Urinary bladder (tissue), 2 donors: Measurements from ENCODE around the gene BTBD17. TPM values are rescaled to one million over a fixed set of nuclear protein-coding genes. Genes with fewer than 3 reads are reported as not detected.

Source experiments
- polyA plus RNA-seq: library from polyadenylated mRNA; stranded (reverse); fragments of 200-250 nt; gene quantifications from one replicate; pipeline ENCODE4 v1.2.3, GENCODE V29; 2013
- total RNA-seq: library from RNA; depleted of rRNA; stranded (reverse); fragments of >200 nt; gene quantifications from one replicate; pipeline ENCODE4 v1.2.3, GENCODE V29; 2014
- donor health status: healthy.

BTBD17 gene
- total and polyA plus RNA-seq, 2 donors, result not detected

Other genes with a start within 250 kb of the BTBD17 start
- 1,536 TPM for gene RPL38, start 158.2 kb downstream of the BTBD17 start, total RNA-seq
- 1,535 TPM for gene RPL38, start 158.2 kb downstream of the BTBD17 start, polyA plus RNA-seq
- 20.1 TPM for gene TTYH2, start 148.3 kb downstream of the BTBD17 start, total RNA-seq
- gene TTYH2, start 148.3 kb downstream of the BTBD17 start, polyA plus RNA-seq, result 8.3 TPM
- not detected for gene DNAI2, start 87.6 kb downstream of the BTBD17 start, total RNA-seq
- gene DNAI2, start 87.6 kb downstream of the BTBD17 start, polyA plus RNA-seq, result 0.05 TPM
- gene KIF19, start 35.6 kb downstream of the BTBD17 start, total RNA-seq, result 0.32 TPM
- gene KIF19, start 35.6 kb downstream of the BTBD17 start, polyA plus RNA-seq, result 1.4 TPM
- gene GPR142, start 5.6 kb upstream of the BTBD17 start, total RNA-seq, result not detected
- gene GPR142, start 5.6 kb upstream of the BTBD17 start, polyA plus RNA-seq, result 0.23 TPM
- gene GPRC5C, start 70.2 kb upstream of the BTBD17 start, total RNA-seq, result 27.0 TPM
- gene GPRC5C, start 70.2 kb upstream of the BTBD17 start, polyA plus RNA-seq, result 40.6 TPM
- 2.7 TPM for gene CD300A, start 104.8 kb upstream of the BTBD17 start, total RNA-seq
- gene CD300A, start 104.8 kb upstream of the BTBD17 start, polyA plus RNA-seq, result 5.2 TPM
- not detected for gene CD300LB, start 169.6 kb upstream of the BTBD17 start, total RNA-seq
- gene CD300LB, start 169.6 kb upstream of the BTBD17 start, polyA plus RNA-seq, result 0.46 TPM
- 0.69 TPM for gene CD300C, start 184.2 kb upstream of the BTBD17 start, total RNA-seq
- gene CD300C, start 184.2 kb upstream of the BTBD17 start, polyA plus RNA-seq, result 2.3 TPM
- not detected for gene CD300H, start 205.6 kb upstream of the BTBD17 start, total RNA-seq
- gene CD300H, start 205.6 kb upstream of the BTBD17 start, polyA plus RNA-seq, result 0.18 TPM
- not detected for gene CD300LD, start 230.4 kb upstream of the BTBD17 start, total RNA-seq
- gene CD300LD, start 230.4 kb upstream of the BTBD17 start, polyA plus RNA-seq, result not detected